Skeletal muscle tissue (tissue), 4 donors: ENCODE measurements around the gene PLCB4. TPM values are rescaled to one million over a fixed set of nuclear protein-coding genes. Genes with fewer than 3 reads are reported as not detected.

Experiments used
- H3K27ac ChIP-seq: one replicate; pipeline ENCODE4 v1.7.0; 2013; ENCODE audit warnings: mild to moderate bottlenecking, low read depth, low read length, inconsistent platforms
- H3K27me3 ChIP-seq, 3 donors: one replicate each; pipeline ENCODE4 v1.7.0; 2013; ENCODE audit warnings: low read length in 3 of 3; ENCODE audit not compliant: control insufficient read depth in 3 of 3, insufficient read depth in 3 of 3
- H3K36me3 ChIP-seq, 3 donors: one replicate each; pipeline ENCODE4 v1.7.0; 2013; ENCODE audit warnings: low read length in 3 of 3; ENCODE audit not compliant: control insufficient read depth in 3 of 3, insufficient read depth in 3 of 3
- H3K4me1 ChIP-seq, 3 donors: one replicate each; pipeline ENCODE4 v1.7.0; 2013; ENCODE audit warnings: low read length in 3 of 3, mild to moderate bottlenecking in 3 of 3; ENCODE audit not compliant: control insufficient read depth in 3 of 3, insufficient read depth in 3 of 3
- H3K4me3 ChIP-seq, 3 donors: one replicate each; pipeline ENCODE4 v1.7.0; 2013; ENCODE audit warnings: low read length in 3 of 3
- H3K9ac ChIP-seq, 3 donors: one replicate each; pipeline ENCODE4 v1.7.0; 2013; ENCODE audit warnings: low read length in 3 of 3, mild to moderate bottlenecking in 3 of 3, moderate library complexity in 2 of 3, low read depth in 1 of 3
- H3K9me3 ChIP-seq, 3 donors: one replicate each; pipeline ENCODE4 v1.7.0; 2013; ENCODE audit warnings: low read length in 3 of 3; ENCODE audit not compliant: control insufficient read depth in 3 of 3
- total RNA-seq: library from RNA; depleted of rRNA; stranded (reverse); fragments of >200 nt; gene quantifications from one replicate; pipeline ENCODE4 v1.2.3, GENCODE V29; 2014
- donor health status: Osteomylitis.

The PLCB4 gene
- total RNA-seq, 1 donor from 2014 or later, result 6.3 TPM

- Histone ChIP-seq H3K27me3 (no peaks in the 10 kb centered on the region), H3K4me1 (peaks cover 0 to 1% (median 0%) of the 10 kb centered on the region in 3 donors)
These were observed 167.6 kb downstream of the PLCB4 start for GRCh38 chr20:9236458-9236857.

GRCh38 chr20:9241232-9241692 lies 172.4 kb downstream of the PLCB4 start:
- H3K36me3 ChIP-seq, result no peaks in the 10 kb centered on the region
- H3K27ac ChIP-seq, result no peak overlapping the region
- no peaks in the 10 kb centered on the region for H3K9me3 ChIP-seq
- peaks cover 0 to 6% (median 0%) of the 10 kb centered on the region in 3 donors for H3K4me1 ChIP-seq
- H3K9ac ChIP-seq, result no peak overlapping the region
- no peak overlapping the region for H3K4me3 ChIP-seq
- no peaks in the 10 kb centered on the region for H3K27me3 ChIP-seq

More at GRCh38 chr20:9236458-9236857, 167.6 kb downstream of the PLCB4 start:
- no peaks in the 10 kb centered on the region for H3K36me3 ChIP-seq
- H3K4me3 ChIP-seq, result no peak overlapping the region
- no peaks in the 10 kb centered on the region for H3K9me3 ChIP-seq
- no peak overlapping the region for H3K27ac ChIP-seq
- H3K9ac ChIP-seq, result no peak overlapping the region

- Histone ChIP-seq H3K36me3 (no peaks in the 10 kb centered on the region), H3K27ac (no peak overlapping the region), H3K9ac (no peak overlapping the region), H3K27me3 (no peaks in the 10 kb centered on the region), H3K9me3 (no peaks in the 10 kb centered on the region), H3K4me1 (peaks cover 0 to 6% (median 0%) of the 10 kb centered on the region in 3 donors), H3K4me3 (no peak overlapping the region)
These were observed 173.0 kb downstream of the PLCB4 start for GRCh38 chr20:9241721-9242427.

GRCh38 chr20:9243986-9244385 lies 175.1 kb downstream of the PLCB4 start:
- H3K27me3 ChIP-seq, result no peaks in the 10 kb centered on the region
- no peak overlapping the region for H3K4me3 ChIP-seq
- H3K9me3 ChIP-seq, result no peaks in the 10 kb centered on the region
- H3K27ac ChIP-seq, result no peak overlapping the region
- peaks cover 0 to 6% (median 0%) of the 10 kb centered on the region in 3 donors for H3K4me1 ChIP-seq
- no peak overlapping the region for H3K9ac ChIP-seq
- H3K36me3 ChIP-seq, result no peaks in the 10 kb centered on the region

- Histone ChIP-seq H3K36me3 (no peaks in the 10 kb centered on the region), H3K27ac (no peak overlapping the region), H3K27me3 (no peaks in the 10 kb centered on the region), H3K4me1 (peaks cover 0 to 6% (median 0%) of the 10 kb centered on the region in 3 donors), H3K9ac (no peak overlapping the region), H3K4me3 (no peak overlapping the region), H3K9me3 (no peaks in the 10 kb centered on the region)
These were observed 175.9 kb downstream of the PLCB4 start for GRCh38 chr20:9244811-9245210.

- Histone ChIP-seq H3K4me1 (peaks cover 0 to 2% (median 0%) of the 10 kb centered on the region in 3 donors), H3K4me3 (no peak overlapping the region), H3K9ac (no peak overlapping the region), H3K36me3 (no peaks in the 10 kb centered on the region), H3K27me3 (no peaks in the 10 kb centered on the region), H3K9me3 (no peaks in the 10 kb centered on the region), H3K27ac (no peak overlapping the region)
These were observed 177.8 kb downstream of the PLCB4 start for GRCh38 chr20:9246731-9247130.

GRCh38 chr20:9250511-9250910 lies 181.6 kb downstream of the PLCB4 start:
- no peak overlapping the region for H3K9ac ChIP-seq
- no peaks in the 10 kb centered on the region for H3K27me3 ChIP-seq
- no peaks in the 10 kb centered on the region for H3K4me1 ChIP-seq
- no peak overlapping the region for H3K4me3 ChIP-seq
- H3K27ac ChIP-seq, result no peak overlapping the region
- H3K36me3 ChIP-seq, result no peaks in the 10 kb centered on the region
- H3K9me3 ChIP-seq, result no peaks in the 10 kb centered on the region

- Histone ChIP-seq H3K27me3 (no peaks in the 10 kb centered on the region), H3K36me3 (no peaks in the 10 kb centered on the region), H3K4me1 (no peaks in the 10 kb centered on the region), H3K9ac (no peak overlapping the region), H3K9me3 (no peaks in the 10 kb centered on the region), H3K27ac (no peak overlapping the region), H3K4me3 (no peak overlapping the region)
These were observed 184.2 kb downstream of the PLCB4 start for GRCh38 chr20:9253006-9253539.

GRCh38 chr20:9255171-9255570 lies 186.3 kb downstream of the PLCB4 start:
- Histone ChIP-seq H3K9me3 (no peaks in the 10 kb centered on the region), H3K27ac (no peak overlapping the region), H3K4me3 (no peak overlapping the region), H3K4me1 (no peaks in the 10 kb centered on the region), H3K9ac (no peak overlapping the region), H3K36me3 (no peaks in the 10 kb centered on the region), H3K27me3 (no peaks in the 10 kb centered on the region)

GRCh38 chr20:9256393-9256792 lies 187.5 kb downstream of the PLCB4 start:
- H3K9ac ChIP-seq, result no peak overlapping the region
- H3K36me3 ChIP-seq, result no peaks in the 10 kb centered on the region
- no peaks in the 10 kb centered on the region for H3K4me1 ChIP-seq
- no peak overlapping the region for H3K27ac ChIP-seq
- H3K27me3 ChIP-seq, result no peaks in the 10 kb centered on the region
- no peaks in the 10 kb centered on the region for H3K9me3 ChIP-seq
- H3K4me3 ChIP-seq, result no peak overlapping the region
